OCI-LY7 (cell line): ENCODE results near the gene RIMS1.

Source experiments
- EZH2phosphoT487 ChIP-seq: fragments of 200-600 bp; sonication (generic); IDR thresholded peaks from 2 replicates; pipeline ENCODE4 v1.6.1; 2018; ENCODE audit warnings: low read depth, borderline replicate concordance, mild to moderate bottlenecking, mixed run types, antibody characterized with exemption, low read length, moderate library complexity, mixed read lengths
- TF ChIP-seq, protein P1 (sequence below): fragments of 200-600 bp; sonication (generic); conservative IDR thresholded peaks from 2 replicates; pipeline ENCODE4 v1.5.1; 2014; ENCODE audit warnings: mild to moderate bottlenecking, antibody characterized with exemption, low read length, moderate library complexity, mixed read lengths

DNA sequence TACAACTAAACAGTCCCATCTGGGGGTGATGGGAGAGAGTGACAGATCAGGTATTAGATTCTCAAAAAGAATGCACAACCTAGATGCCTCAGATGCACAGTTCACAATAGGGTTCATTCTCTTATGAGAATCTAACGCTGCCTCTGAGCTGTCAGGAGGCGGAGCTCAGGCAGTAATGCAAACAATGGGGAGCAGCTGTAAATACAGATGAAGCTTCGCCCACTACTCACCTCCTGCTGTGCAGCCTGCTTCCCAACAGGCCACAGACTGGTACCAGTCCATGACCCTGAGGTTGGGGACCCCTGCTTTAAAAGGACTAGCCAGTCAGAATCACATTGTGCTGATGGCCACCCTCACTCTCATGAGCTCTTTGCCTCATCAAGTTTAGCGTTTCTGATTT lies 488.5 kb downstream of the RIMS1 start:
- TF ChIP-seq, protein P1, sequence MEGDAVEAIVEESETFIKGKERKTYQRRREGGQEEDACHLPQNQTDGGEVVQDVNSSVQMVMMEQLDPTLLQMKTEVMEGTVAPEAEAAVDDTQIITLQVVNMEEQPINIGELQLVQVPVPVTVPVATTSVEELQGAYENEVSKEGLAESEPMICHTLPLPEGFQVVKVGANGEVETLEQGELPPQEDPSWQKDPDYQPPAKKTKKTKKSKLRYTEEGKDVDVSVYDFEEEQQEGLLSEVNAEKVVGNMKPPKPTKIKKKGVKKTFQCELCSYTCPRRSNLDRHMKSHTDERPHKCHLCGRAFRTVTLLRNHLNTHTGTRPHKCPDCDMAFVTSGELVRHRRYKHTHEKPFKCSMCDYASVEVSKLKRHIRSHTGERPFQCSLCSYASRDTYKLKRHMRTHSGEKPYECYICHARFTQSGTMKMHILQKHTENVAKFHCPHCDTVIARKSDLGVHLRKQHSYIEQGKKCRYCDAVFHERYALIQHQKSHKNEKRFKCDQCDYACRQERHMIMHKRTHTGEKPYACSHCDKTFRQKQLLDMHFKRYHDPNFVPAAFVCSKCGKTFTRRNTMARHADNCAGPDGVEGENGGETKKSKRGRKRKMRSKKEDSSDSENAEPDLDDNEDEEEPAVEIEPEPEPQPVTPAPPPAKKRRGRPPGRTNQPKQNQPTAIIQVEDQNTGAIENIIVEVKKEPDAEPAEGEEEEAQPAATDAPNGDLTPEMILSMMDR, result no peak
- TF ChIP-seq EZH2phosphoT487, result no peak
